ENCODE data around the gene PFKFB3. TPM values are rescaled to one million over a fixed set of nuclear protein-coding genes. Genes with fewer than 3 reads are reported as not detected.

The PFKFB3 gene
- total RNA-seq, 1 donor from 2014 or later = 14.1 TPM

DNA sequence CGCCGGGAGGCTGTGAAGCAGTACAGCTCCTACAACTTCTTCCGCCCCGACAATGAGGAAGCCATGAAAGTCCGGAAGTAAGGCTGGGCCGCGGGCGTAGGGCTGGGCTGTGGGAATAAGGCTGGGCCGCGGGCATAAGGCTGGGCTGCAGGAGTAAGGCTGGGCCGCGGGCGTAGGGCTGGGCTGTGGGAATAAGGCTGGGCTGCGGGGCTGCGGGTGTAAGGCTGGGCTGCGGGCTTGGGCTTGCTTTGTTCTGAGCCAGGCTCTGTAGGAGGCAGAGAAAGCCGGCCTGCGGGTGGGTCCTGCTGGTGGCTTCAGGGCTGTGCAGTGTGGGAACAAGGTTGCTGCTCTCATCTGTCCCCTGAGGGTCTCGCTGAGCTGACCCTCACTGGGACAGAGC is 12.5 kb downstream of the PFKFB3 start:
- TF ChIP-seq, protein P1, sequence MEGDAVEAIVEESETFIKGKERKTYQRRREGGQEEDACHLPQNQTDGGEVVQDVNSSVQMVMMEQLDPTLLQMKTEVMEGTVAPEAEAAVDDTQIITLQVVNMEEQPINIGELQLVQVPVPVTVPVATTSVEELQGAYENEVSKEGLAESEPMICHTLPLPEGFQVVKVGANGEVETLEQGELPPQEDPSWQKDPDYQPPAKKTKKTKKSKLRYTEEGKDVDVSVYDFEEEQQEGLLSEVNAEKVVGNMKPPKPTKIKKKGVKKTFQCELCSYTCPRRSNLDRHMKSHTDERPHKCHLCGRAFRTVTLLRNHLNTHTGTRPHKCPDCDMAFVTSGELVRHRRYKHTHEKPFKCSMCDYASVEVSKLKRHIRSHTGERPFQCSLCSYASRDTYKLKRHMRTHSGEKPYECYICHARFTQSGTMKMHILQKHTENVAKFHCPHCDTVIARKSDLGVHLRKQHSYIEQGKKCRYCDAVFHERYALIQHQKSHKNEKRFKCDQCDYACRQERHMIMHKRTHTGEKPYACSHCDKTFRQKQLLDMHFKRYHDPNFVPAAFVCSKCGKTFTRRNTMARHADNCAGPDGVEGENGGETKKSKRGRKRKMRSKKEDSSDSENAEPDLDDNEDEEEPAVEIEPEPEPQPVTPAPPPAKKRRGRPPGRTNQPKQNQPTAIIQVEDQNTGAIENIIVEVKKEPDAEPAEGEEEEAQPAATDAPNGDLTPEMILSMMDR (IDR thresholded peaks at IDR 0.05; ENCODE audit: borderline replicate concordance) = no peak
- intact Hi-C loops (cut with micrococcal nuclease) = loop anchor here (10.0 kb wide), 1 partner anchor 190 kb away; no protein-coding TSS in a partner anchor
- H3K4me3 ChIP-seq = no peak overlapping the region
- no peaks in the 10 kb centered on the region for H3K27me3 ChIP-seq (ENCODE audit: low read depth)
- H3K27ac ChIP-seq (replicated peaks) = no peak overlapping the region
- H3K4me1 ChIP-seq = peaks cover 18% of the 10 kb centered on the region
- peaks cover 68% of the 10 kb centered on the region for H3K36me3 ChIP-seq
- no peaks in the 10 kb centered on the region for H3K9me3 ChIP-seq (replicated peaks)
- no peak for DNase-seq

DNA sequence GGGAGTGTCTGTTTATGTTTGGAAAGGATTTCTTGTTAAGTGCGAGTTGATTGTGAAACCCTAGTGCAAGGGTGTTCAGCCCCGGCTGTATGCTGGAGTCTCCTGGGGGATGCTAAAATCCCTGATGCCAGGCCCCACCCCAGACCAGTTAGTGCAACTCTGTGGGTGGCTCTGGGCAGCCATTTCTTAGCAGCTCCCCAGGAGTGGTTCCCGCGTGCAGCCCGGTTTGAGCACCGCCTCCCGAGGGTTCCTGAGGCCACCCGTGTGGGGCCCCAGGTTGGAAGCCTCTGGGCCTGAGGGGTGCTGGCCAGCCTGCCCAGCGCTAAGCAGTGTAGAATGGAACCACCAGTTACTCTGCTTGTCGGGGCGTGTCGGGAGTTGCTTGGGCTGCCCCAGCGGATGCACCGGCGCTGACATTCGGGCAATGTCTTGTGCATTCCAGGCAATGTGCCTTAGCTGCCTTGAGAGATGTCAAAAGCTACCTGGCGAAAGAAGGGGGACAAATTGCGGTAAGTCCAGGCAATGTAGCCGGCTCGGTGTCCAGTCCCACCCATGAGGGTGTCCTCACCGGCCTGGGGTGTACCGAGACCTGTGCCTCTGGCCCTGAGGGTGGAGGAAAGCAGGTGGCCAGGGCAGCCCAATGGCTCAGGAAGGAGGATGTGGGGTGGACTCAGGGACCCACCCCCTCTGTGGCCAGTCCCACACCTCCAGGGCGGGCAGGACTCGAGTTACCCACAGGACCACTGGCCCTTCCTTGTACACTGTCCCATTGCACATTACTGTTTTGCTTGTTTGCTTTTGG is 13.2 kb downstream of the PFKFB3 start:
- no peak for DNase-seq
- H3K9me3 ChIP-seq (replicated peaks) = no peaks in the 10 kb centered on the region
- H3K36me3 ChIP-seq = peaks cover 75% of the 10 kb centered on the region
- H3K27me3 ChIP-seq (ENCODE audit: low read depth) = no peaks in the 10 kb centered on the region
- TF ChIP-seq, protein P1 (IDR thresholded peaks at IDR 0.05; ENCODE audit: borderline replicate concordance) = no peak
- no peak overlapping the region for H3K4me3 ChIP-seq
- H3K4me1 ChIP-seq = peaks cover 18% of the 10 kb centered on the region
- no peak overlapping the region for H3K27ac ChIP-seq (replicated peaks)
- intact Hi-C loops (cut with micrococcal nuclease) = loop anchor here (10.0 kb wide), 1 partner anchor 189 kb away; no protein-coding TSS in a partner anchor

- TF ChIP-seq, protein P1 (IDR thresholded peaks at IDR 0.05; ENCODE audit: borderline replicate concordance) = no peak
- H3K36me3 ChIP-seq = peaks cover 85% of the 10 kb centered on the region
- H3K9me3 ChIP-seq (replicated peaks) = no peaks in the 10 kb centered on the region
- DNase-seq = no peak
- no peaks in the 10 kb centered on the region for H3K27me3 ChIP-seq (ENCODE audit: low read depth)
- H3K27ac ChIP-seq (replicated peaks) = no peak overlapping the region
- intact Hi-C loops (cut with micrococcal nuclease) = loop anchor here (10.0 kb wide), 1 partner anchor 188 kb away; no protein-coding TSS in a partner anchor
- H3K4me3 ChIP-seq = no peak overlapping the region
- H3K4me1 ChIP-seq = peaks cover 7% of the 10 kb centered on the region
Measured at GRCh38 chr10:6216916-6217315, 14.2 kb downstream of the PFKFB3 start.

DNA sequence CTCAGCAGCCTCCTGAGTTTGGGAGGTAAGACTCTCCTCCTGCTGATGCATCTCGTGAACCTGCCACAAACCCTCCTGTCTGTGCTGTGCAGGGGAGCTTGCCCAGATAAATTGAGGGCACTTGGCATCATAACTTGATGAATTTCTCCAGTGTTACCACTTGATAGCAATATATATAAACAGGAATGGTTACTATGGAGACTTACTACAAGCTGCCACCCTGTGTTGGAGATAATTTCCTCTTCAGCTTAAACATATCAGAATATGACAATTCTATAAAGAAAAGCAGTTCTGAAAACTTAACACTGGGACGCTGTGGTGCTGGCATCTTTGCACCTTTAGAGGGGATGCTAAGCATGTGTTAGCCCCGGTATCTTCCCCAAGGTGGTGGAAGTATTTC is 14.9 kb downstream of the PFKFB3 start:
- Histone ChIP-seq H3K27me3 (ENCODE audit: low read depth) (no peaks in the 10 kb centered on the region), H3K9me3 (replicated peaks) (no peaks in the 10 kb centered on the region), H3K4me1 (peaks cover under 1% of the 10 kb centered on the region), H3K4me3 (no peak overlapping the region), H3K36me3 (peaks cover 92% of the 10 kb centered on the region), H3K27ac (replicated peaks) (no peak overlapping the region)
- TF ChIP-seq, protein P1 (IDR thresholded peaks at IDR 0.05; ENCODE audit: borderline replicate concordance) = no peak
- DNase-seq = no peak
- intact Hi-C loops (cut with micrococcal nuclease) = loop anchor here (10.0 kb wide), 1 partner anchor 187 kb away; no protein-coding TSS in a partner anchor

- H3K27me3 ChIP-seq (ENCODE audit: low read depth) = no peaks in the 10 kb centered on the region
- no peaks in the 10 kb centered on the region for H3K4me1 ChIP-seq
- peaks cover 100% of the 10 kb centered on the region for H3K36me3 ChIP-seq
- DNase-seq = no peak
- TF ChIP-seq, protein P1 (IDR thresholded peaks at IDR 0.05; ENCODE audit: borderline replicate concordance) = no peak
- intact Hi-C loops (cut with micrococcal nuclease) = loop anchor here (10.0 kb wide), 1 partner anchor 186 kb away; no protein-coding TSS in a partner anchor
- no peak overlapping the region for H3K27ac ChIP-seq (replicated peaks)
- H3K9me3 ChIP-seq (replicated peaks) = no peaks in the 10 kb centered on the region
- no peak overlapping the region for H3K4me3 ChIP-seq
Measured at GRCh38 chr10:6218692-6219493, 16.2 kb downstream of the PFKFB3 start.

Measured in left ventricle myocardium inferior (tissue), 1 donor.